H1 (cell line): ENCODE data around the gene RPS6KA2. TPM values are rescaled to one million over a fixed set of nuclear protein-coding genes. Genes with fewer than 3 reads are reported as not detected.

Source experiments
- CTCF ChIA-PET: fragments of 300-600 bp; sonication (Branson Sonifier 250); formaldehyde crosslinking; loops from one replicate; lab custom pipeline; 2021; ENCODE audit not compliant: partially characterized antibody; lab: Charles Lee
- POLR2A ChIA-PET: fragments of 300-600 bp; sonication (Branson Sonifier 250); formaldehyde crosslinking; loops from one replicate; lab custom pipeline; 2021; ENCODE audit warnings: inconsistent platforms; ENCODE audit not compliant: partially characterized antibody; lab: Charles Lee
- DNase-seq, 2 experiments: peaks; one replicate each; pipeline versions ENCODE4 v3.0.0 to v3.0.0-alpha.2; 2010 to 2022; ENCODE audit warnings: low spot score in 2 of 2, low read depth in 1 of 2, mixed read lengths in 1 of 2
- FAIRE-seq: peaks from 2 replicates; lab custom pipeline; 2011; peaks lifted over from hg19 to GRCh38; lab: Jason Lieb, UNC
- H2AFZ ChIP-seq: 2 replicates; pipeline ENCODE4 v1.8.1; 2012; ENCODE audit warnings: low read length, inconsistent platforms
- H2AK5ac ChIP-seq: 2 replicates; pipeline ENCODE4 v1.6.1; 2013; ENCODE audit warnings: low read depth, low read length
- H2BK120ac ChIP-seq: replicated peaks from 2 replicates; pipeline ENCODE3; 2013; ENCODE audit warnings: low read depth, low read length, inconsistent platforms
- H2BK12ac ChIP-seq: 2 replicates; pipeline ENCODE4 v1.6.1; 2013; ENCODE audit warnings: low read depth, low read length
- H2BK15ac ChIP-seq: 2 replicates; pipeline ENCODE4 v1.6.1; 2013; ENCODE audit warnings: low read length
- H2BK20ac ChIP-seq: 2 replicates; pipeline ENCODE4 v1.6.1; 2013; ENCODE audit warnings: low read length
- H2BK5ac ChIP-seq: 2 replicates; pipeline ENCODE4 v1.6.1; 2013; ENCODE audit warnings: low read depth, low read length
- H3K14ac ChIP-seq: 2 replicates; pipeline ENCODE4 v1.6.1; 2013; ENCODE audit warnings: inconsistent platforms; ENCODE audit not compliant: insufficient read length
- H3K18ac ChIP-seq: 2 replicates; pipeline ENCODE4 v1.6.1; 2013; ENCODE audit warnings: low read length; ENCODE audit errors: extremely low read depth
- H3K23ac ChIP-seq: 2 replicates; pipeline ENCODE4 v1.6.1; 2013; ENCODE audit warnings: inconsistent platforms; ENCODE audit not compliant: insufficient read length
- H3K23me2 ChIP-seq: 2 replicates; pipeline ENCODE4 v1.6.1; 2013; ENCODE audit warnings: low read depth, low read length
- H3K27ac ChIP-seq: 2 replicates; pipeline ENCODE4 v1.6.1; 2011; ENCODE audit warnings: low read depth, low read length, inconsistent platforms
- H3K27me3 ChIP-seq, 4 experiments: replicated peaks in 1 of 4; 1 replicate in 1 of 4; 2 replicates in 3 of 4; pipeline versions ENCODE4 v1.6.1 to v1.8.1; 2011 to 2013; ENCODE audit warnings: low read length in 3 of 4, mild to moderate bottlenecking in 3 of 4, inconsistent platforms in 2 of 4, mixed read lengths in 2 of 4, moderate library complexity in 1 of 4; ENCODE audit not compliant: control insufficient read depth in 3 of 4, insufficient read depth in 3 of 4; ENCODE audit errors: extremely low read depth in 1 of 4
- H3K36me3 ChIP-seq, 4 experiments: 2 replicates each; pipeline versions ENCODE4 v1.6.1 to v1.8.1; 2011 to 2013; ENCODE audit warnings: mild to moderate bottlenecking in 4 of 4, low read length in 3 of 4, moderate library complexity in 2 of 4, control low read depth in 1 of 4, inconsistent platforms in 1 of 4; ENCODE audit not compliant: insufficient read depth in 4 of 4, control insufficient read depth in 2 of 4
- H3K4ac ChIP-seq: replicated peaks from 2 replicates; pipeline ENCODE3; 2013; ENCODE audit warnings: low read length, low read depth, mixed read lengths, inconsistent platforms; ENCODE audit not compliant: insufficient read length
- H3K4me1 ChIP-seq, 4 experiments: replicated peaks in 1 of 4; 1 replicate in 1 of 4; 2 replicates in 3 of 4; pipeline versions ENCODE4 v1.6.1 to v1.8.1; 2011 to 2013; ENCODE audit warnings: low read length in 3 of 4, inconsistent platforms in 2 of 4, mixed read lengths in 1 of 4; ENCODE audit not compliant: insufficient read depth in 4 of 4, control insufficient read depth in 3 of 4
- H3K4me2 ChIP-seq, 2 experiments: 2 replicates each; pipeline versions ENCODE4 v1.6.1 to v1.8.1; 2011 to 2013; ENCODE audit warnings: low read depth in 2 of 2, low read length in 2 of 2, control low read depth in 1 of 2, inconsistent platforms in 1 of 2, mild to moderate bottlenecking in 1 of 2; ENCODE audit not compliant: insufficient read depth in 1 of 2
- H3K4me3 ChIP-seq, 4 experiments: fragments of 200-600, 300-600 bp in 1 of 4; sonication (generic), shearing (Covaris generic), sonication (Bioruptor Twin) in 1 of 4; 2 replicates each; pipeline versions ENCODE4 v1.5.1 to v1.8.1; 2011 to 2016; ENCODE audit warnings: low read length in 4 of 4, low read depth in 3 of 4, control low read depth in 2 of 4, inconsistent platforms in 2 of 4, mild to moderate bottlenecking in 2 of 4, mixed read lengths in 1 of 4, moderate library complexity in 1 of 4; ENCODE audit not compliant: insufficient read depth in 2 of 4; ENCODE audit errors: extremely low read depth in 1 of 4
- H3K56ac ChIP-seq: replicated peaks from 2 replicates; pipeline ENCODE3; 2013; ENCODE audit warnings: low read depth, mild to moderate bottlenecking, mixed read lengths, low read length, inconsistent platforms; ENCODE audit not compliant: insufficient read length
- H3K79me1 ChIP-seq: 2 replicates; pipeline ENCODE4 v1.6.1; 2013; ENCODE audit warnings: low read depth, low read length, control low read depth
- H3K79me2 ChIP-seq, 2 experiments: 2 replicates each; pipeline versions ENCODE4 v1.6.1 to v1.8.1; 2012 to 2013; ENCODE audit warnings: low read length in 2 of 2, mild to moderate bottlenecking in 2 of 2, inconsistent platforms in 1 of 2; ENCODE audit not compliant: insufficient read depth in 2 of 2, control insufficient read depth in 1 of 2
- H3K9ac ChIP-seq, 4 experiments: replicated peaks in 1 of 4; 1 replicate in 1 of 4; 2 replicates in 3 of 4; pipeline versions ENCODE4 v1.6.1 to v1.8.1; 2011 to 2013; ENCODE audit warnings: low read depth in 3 of 4, low read length in 3 of 4, control low read depth in 2 of 4, mild to moderate bottlenecking in 2 of 4, moderate library complexity in 2 of 4, inconsistent platforms in 1 of 4; ENCODE audit errors: extremely low read depth in 1 of 4
- H3K9me3 ChIP-seq, 2 experiments: 2 replicates each; pipeline versions ENCODE4 v1.6.1 to v1.8.1; 2012 to 2013; ENCODE audit warnings: mild to moderate bottlenecking in 2 of 2, moderate library complexity in 2 of 2, control low read depth in 1 of 2, inconsistent platforms in 1 of 2, low read depth in 1 of 2, low read length in 1 of 2, mixed read lengths in 1 of 2; ENCODE audit not compliant: insufficient read depth in 2 of 2
- H4K20me1 ChIP-seq, 2 experiments: replicated peaks in 1 of 2; 2 replicates each; pipeline versions ENCODE3 to v1.8.1; 2011 to 2013; ENCODE audit warnings: inconsistent platforms in 2 of 2, low read length in 2 of 2, mild to moderate bottlenecking in 1 of 2; ENCODE audit not compliant: insufficient read depth in 2 of 2, control insufficient read depth in 1 of 2
- H4K5ac ChIP-seq: 2 replicates; pipeline ENCODE4 v1.6.1; 2013; ENCODE audit warnings: low read length, low read depth, mixed read lengths, inconsistent platforms; ENCODE audit not compliant: insufficient read length
- H4K8ac ChIP-seq: 2 replicates; pipeline ENCODE4 v1.8.0; 2013; ENCODE audit warnings: mild to moderate bottlenecking, moderate library complexity, low read length, inconsistent platforms; ENCODE audit not compliant: insufficient read depth; ENCODE audit errors: extremely low read depth
- H4K91ac ChIP-seq: replicated peaks from 2 replicates; pipeline ENCODE3; 2013; ENCODE audit warnings: low read length, mixed read lengths, inconsistent platforms; ENCODE audit not compliant: insufficient read length
- BACH1 ChIP-seq: IDR thresholded peaks from 2 replicates; pipeline ENCODE4 v1.6.1; 2012; ENCODE audit warnings: low read length, improper control_type of control experiment
- CEBPB ChIP-seq: IDR thresholded peaks from 2 replicates; pipeline ENCODE4 v1.6.1; 2012; ENCODE audit warnings: low read depth, low read length
- JUND ChIP-seq: IDR thresholded peaks from 2 replicates; pipeline ENCODE4 v1.6.1; 2011; ENCODE audit warnings: mild to moderate bottlenecking, improper control_type of control experiment, low read length
- PHF8 ChIP-seq: fragments of 200-600 bp; sonication (generic); conservative IDR thresholded peaks from 2 replicates; pipeline ENCODE4 v1.7.1; 2012; ENCODE audit warnings: low read depth, mild to moderate bottlenecking, inconsistent platforms, low read length, moderate library complexity
- WGBS, 2 experiments: shearing (Covaris generic) in 1 of 2; methylation state at CpG; one replicate each; pipeline versions ENCODE4 v1.1.6 to v1.1.7; 2013 to 2015; ENCODE audit warnings: low lambda C conversion rate in 2 of 2, mixed read lengths in 2 of 2, inconsistent platforms in 1 of 2, low coverage in 1 of 2, missing lambda C conversion rate in 1 of 2; ENCODE audit not compliant: insufficient replicate concordance in 2 of 2, insufficient coverage in 1 of 2, insufficient read length in 1 of 2; ENCODE audit errors: extremely low coverage in 1 of 2, missing lambda C conversion rate in 1 of 2; 5-methylcytosine and 5-hydroxymethylcytosine counted together
- polyA plus RNA-seq, 7 experiments: library from polyadenylated mRNA; depleted of rRNA in 3 of 7; stranded (reverse) in 5 of 7; unstranded in 2 of 7; fragments of >200 nt in 5 of 7; fragments of 200-250 nt in 2 of 7; gene quantifications; 1 replicate in 5 of 7; 2 replicates in 1 of 7; 4 replicates in 1 of 7; pipeline versions ENCODE4 v1.2.1 to v1.2.3, GENCODE V29; 2011 to 2013; ENCODE audit warnings: missing spikeins in 2 of 7, mixed read lengths in 2 of 7
- total RNA-seq: library from RNA; stranded (reverse); fragmentation: NEBNext Ultra II Directional; extraction: Animal tissue kit (Norgen Biotek cat#: 25700); gene quantifications from 2 replicates; pipeline ENCODE4 v1.2.1, GENCODE V29; 2021

Gene RPS6KA2
- total and polyA plus RNA-seq, 2 of the 8 experiments (the other 6 are each of a cell fraction or from before 2014, with no cell fraction given), result 8.8 to 25.7 TPM

- DNase-seq, result peak in 1 of 2 experiments; percentile 7
- Histone ChIP-seq H3K56ac (no peak overlapping the region), H2BK5ac (no peak overlapping the region), H2AK5ac (no peak overlapping the region), H2AFZ (no peak overlapping the region), H4K5ac (no peak overlapping the region), H3K4me1 (peaks cover 6 to 17% (median 10%) of the 10 kb centered on the region in 4 experiments), H3K36me3 (no peaks in the 10 kb centered on the region; a peak in 2 of 8 replicates), H3K27ac (no peak overlapping the region), H3K79me2 (peaks cover 4 to 72% of the 10 kb centered on the region in 2 experiments), H3K27me3 (no peaks in the 10 kb centered on the region), H3K4me3 (no peak overlapping the region), H4K8ac (no peak overlapping the region), H3K79me1 (peaks cover 13% of the 10 kb centered on the region; the same call in 1 of the 2 replicates), H3K23me2 (no peaks in the 10 kb centered on the region), H4K20me1 (peaks cover 11 to 15% of the 10 kb centered on the region in 2 experiments), H4K91ac (no peak overlapping the region), H3K14ac (no peak overlapping the region), H2BK120ac (no peak overlapping the region), H3K4ac (no peak overlapping the region), H3K18ac (no peak overlapping the region), H3K4me2 (no peak overlapping the region), H3K9ac (no peak overlapping the region), H3K23ac (no peak overlapping the region), H3K9me3 (no peaks in the 10 kb centered on the region), H2BK15ac (no peak overlapping the region), H2BK20ac (no peak overlapping the region), H2BK12ac (no peak overlapping the region)
- WGBS, 2 experiments, result 91% methylated on average over 7 of the region's 7 CpGs; no CpG with 5 or more reads in 1 of the 2 experiments
- CTCF ChIA-PET, result interaction anchor here (0.7 to 1.4 kb wide), 2 partner anchors 102 to 304 kb away, joined by 4 read pairs; no protein-coding TSS in a partner anchor
- POLR2A ChIA-PET, result interaction anchor here (3.3 kb wide), 1 partner anchor 10 kb away, joined by 19 read pairs; the partner anchor contains the start of gene RPS6KA2
- FAIRE-seq, result no peak
- no peak for TF ChIP-seq CEBPB
- no peak for TF ChIP-seq JUND
- no peak for TF ChIP-seq PHF8
- no peak for TF ChIP-seq BACH1
Measured at GRCh38 chr6:166617359-166617758, 9.7 kb downstream of the RPS6KA2 start.
